Measurements from ENCODE around the gene AFF1.

The AFF1 gene

DNA sequence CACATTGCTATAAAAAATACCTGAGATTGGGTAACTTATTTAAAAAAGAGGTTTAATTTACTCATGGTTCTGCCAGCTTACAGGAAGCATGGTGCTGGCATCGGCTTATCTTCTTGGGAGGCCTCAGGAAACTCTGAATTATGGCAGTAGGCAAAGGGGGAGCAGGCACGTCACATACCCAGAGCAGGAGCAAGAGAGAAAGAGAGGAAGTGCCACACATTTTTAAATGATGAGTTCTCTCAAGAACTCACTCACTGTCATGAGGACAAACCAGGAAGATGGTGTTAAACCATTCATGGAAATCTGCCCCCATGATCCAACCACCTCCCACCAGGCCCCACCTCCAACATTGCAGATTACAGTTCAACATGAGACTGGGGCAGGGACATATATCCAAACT, 10.0 kb upstream of the AFF1 start:
- DNase-seq = no peak

DNA sequence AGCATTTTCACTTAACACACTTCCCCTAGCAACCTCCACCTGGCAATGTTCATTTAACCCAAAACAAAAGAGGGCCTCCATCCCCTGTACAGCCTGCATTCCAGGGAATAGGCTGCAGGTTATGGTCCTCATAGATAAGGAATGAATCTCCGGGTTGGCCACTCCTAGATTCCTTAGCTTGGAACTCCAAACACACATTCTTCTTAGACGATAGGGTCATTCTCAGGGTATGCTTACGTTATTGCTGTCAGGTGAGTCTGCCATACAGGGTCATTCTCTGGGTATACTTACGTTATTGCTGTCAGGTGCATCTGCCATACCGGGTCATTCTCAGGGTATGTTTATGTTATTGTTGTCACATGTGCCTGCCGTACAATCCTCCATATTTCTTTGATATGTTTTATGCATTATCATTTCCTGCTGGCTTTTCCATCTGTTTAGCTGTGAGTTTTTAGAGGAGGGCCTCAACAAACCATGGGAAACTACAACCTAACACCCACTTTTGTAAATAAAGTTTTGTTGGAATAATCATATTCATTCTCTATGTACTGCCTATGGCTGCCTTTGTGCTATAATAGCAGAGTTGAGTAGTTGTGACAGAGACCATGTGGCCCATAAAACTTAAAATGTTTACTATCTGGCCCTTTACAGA, 8.2 kb upstream of the AFF1 start:
- DNase-seq = no peak

DNA sequence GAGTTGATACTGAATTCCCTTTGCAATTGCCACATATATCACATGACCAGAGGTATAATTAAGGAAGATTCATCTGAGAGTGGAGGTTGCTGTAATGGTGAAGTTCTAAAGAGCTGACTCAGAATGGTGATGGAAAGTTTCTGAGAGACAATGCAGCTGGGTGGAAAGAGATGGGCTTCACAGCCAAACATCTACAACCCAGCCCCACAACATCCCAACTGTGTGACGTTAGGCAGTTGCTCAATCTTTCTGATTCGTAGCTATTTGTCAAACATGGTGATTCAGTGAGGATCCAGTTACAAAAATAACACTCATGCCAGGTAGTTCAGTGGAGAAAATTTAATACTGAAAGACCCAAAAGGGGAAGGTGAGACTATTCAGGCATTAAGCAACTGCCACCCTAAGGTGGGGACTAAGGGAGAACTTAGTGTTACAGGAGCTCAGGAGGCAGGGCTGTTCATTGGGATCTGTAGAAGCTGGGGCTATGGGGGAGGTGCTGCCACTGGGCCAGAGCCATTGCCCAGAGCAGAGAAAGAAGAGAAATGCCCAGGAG, 6.9 kb upstream of the AFF1 start:
- DNase-seq = no peak

DNA sequence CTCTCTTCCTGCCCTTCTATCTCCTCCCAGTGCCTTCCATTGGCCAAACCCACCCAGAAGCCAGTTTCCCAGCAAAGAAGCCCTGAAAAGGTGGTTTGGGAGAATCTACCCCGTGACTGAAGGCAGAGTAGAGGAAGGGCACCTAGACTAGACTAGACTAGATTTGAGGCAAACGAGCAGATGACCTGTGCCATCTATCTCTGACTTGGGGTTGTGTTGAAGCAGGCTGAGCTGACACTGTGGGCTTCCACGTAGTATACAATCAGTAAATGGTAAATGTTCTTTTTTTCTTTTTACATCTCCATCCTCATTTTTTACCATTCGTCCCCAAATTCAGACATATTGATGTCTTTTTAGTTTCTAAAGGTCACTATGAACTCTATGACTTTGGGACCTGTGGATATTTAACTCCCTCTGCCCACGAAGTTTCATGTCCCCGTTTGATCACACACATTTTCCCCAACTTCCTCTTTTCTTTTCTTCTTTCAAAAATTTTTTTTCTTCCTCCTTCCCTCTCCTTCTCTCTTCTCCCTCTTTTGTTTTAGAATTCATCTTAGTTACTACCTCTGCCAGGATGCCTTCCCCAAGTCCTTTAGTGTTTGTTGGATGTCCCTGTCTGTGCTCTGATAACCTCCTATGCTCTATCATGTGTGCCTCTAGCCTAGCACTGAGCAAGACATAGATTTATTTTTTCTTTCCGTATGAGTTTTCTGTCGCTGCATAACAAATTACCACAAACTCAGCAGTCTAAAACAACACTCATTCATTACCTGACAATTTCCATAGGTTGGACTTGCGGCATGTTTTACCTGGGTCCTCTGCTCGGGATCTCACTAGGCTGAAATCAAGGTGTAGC, 6.2 kb upstream of the AFF1 start:
- no peak for DNase-seq

- DNase-seq = no peak
Measured at GRCh38 chr4:86934147-86934770, 552 bp upstream of the AFF1 start.

DNA sequence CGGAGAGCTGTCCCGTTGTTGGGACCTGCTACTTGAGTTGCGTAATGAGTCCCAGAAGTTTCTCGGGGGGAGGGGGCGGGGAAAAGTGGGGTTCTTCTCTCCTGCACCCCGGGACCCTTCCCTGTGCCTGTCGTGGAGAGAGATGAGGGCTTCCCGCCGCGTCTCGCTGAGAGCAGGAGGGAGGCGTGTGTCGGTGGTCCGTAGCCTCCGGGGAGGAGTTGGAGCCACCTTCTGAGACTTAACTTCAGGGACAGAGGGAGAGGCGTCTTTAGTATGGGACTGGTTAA, 698 bp downstream of the AFF1 start:
- no peak for DNase-seq

DNA sequence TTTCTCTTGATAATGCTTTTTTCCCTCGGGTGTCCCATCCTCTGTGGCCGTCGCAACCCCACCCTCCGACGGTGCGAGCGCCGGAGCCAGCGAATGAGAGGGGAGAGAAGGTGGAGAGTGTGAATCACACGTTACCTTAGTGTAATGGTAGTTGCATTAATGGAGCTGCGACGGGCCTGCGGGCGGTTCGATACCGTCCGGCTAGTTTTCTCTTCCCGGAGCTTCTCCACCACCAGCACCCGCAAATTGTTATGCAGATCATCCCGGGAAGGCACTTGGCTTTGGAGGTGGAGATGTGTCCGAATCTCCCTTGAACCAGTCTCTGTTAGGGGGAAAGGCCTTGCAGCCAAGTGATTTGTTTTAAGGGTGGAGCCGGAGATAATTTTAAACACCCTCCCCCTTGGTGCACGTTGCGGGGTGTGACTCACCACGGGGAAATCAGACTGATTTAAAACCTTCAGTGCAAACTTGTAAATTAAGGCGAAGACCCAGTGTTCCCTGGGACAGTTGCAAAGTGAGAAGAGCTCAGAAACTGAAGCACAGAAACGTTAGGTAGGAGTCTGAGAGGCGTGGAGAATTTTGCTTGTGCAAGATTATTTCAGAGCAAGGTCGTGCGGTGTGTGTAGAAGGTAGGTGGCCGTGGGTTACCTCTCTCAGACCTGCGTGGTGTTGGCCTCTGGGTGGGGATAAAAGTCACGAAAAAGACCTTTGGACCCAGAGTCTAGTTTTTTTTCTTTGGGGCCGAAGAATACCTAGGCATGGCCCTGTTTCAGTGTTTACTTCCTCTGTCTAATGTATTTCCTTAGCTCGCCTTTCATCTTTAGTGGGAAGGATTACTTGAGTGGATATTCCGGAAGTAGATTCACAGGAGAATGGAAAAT, 1.3 kb downstream of the AFF1 start:
- DNase-seq = peak; percentile 71

DNA sequence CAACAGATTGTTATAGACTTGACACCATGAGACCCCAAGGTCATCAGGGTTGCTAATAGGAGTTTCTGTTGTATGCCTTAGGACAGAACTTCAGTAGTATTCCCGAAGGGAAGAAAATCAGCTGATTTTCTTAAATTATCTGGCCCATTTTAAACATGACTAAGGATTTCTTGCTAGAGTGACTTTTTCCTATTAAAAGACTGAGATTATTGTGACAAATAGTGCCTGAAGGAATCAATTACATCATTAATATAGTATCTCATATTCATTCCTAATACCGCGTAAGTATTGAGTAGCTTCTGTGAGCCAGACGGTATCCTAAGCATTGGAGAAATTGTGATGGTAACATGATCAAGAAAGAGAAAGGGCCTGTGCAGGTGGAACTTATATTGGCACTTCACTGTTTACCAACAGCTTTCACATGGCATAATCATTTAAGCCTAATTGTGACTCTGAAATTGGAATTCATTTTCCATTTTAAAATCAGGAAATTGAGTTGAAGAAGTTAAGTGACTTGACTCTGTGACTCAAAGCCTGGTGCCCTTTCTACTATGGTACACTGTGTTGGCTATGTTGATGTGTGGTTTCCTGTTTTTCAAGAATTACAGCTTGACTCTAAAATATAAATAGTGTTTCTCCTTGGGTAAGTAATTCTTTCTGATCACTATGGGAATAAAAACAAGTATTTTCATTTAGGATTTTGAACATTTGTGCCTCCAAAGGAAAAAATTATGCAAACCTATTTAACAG, 4.1 kb downstream of the AFF1 start:
- DNase-seq = no peak

GRCh38 chr4:86939729-86940575, 5.1 kb downstream of the AFF1 start:
- DNase-seq = no peak

DNA sequence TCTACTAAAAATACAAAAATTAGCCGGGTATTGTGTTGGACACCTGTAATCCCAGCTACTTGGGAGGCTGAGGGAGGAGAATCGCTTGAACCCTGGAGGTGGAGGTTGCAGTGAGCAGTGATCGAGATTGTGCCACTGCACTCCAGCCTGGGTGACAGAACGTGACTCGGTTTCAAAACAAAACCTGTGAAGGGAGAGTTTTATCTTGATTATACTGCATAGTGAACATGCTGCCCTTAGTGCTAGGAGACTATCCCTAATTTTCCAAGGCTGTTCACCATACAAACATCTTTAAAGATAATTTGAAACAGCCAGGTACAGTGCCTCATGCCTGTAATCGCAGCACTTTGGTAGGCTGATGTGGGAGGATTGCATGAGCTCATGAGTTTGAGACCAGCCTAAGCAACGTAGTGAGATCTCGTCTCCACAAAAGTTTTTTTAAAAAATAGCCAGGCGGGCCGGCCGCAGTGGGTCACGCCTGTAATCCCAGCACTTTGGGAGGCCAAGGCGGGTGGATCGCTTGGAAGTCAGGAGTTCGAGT, 6.2 kb downstream of the AFF1 start:
- no peak for DNase-seq

- DNase-seq = no peak
Measured at GRCh38 chr4:86942185-86942666, 7.4 kb downstream of the AFF1 start.

DNA sequence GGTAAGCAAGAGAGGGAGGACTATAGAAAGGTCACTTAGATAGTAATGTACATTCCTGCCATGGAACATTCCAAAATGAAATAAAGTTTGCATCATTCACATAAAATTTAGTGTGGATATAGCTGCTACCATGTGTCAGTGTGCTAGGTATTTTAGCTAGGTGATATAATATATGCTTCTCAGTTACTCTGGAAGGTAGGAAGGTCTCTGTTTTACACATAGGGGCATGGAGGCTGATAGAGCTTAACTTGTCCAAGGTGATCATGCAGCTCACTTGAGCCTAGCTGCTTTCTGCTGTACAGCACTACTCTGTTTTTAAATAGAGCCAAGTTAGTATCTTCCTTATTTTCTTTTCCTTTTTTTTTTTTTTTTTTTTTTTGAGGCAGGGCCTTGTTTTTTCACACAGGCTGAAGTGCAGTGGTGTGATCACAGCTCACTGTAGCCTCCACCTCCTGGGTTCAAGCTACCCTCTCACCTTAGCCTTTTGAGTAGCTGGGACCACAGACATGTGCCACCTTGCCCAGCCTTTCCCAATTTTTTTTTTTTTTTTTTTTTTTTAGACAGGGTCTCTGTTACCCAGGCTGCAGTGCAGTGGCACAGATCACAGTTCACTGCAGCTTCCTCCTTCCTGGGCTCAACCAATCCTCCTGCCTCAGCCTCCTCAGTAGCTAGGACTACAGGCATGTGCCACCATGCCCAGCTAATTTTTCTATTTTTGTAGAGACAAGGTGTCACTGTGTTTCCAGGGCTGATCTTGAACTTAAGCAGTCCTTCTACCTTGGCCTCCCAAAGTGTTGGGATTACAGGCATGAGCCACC, 10.4 kb downstream of the AFF1 start:
- DNase-seq = no peak

DNA sequence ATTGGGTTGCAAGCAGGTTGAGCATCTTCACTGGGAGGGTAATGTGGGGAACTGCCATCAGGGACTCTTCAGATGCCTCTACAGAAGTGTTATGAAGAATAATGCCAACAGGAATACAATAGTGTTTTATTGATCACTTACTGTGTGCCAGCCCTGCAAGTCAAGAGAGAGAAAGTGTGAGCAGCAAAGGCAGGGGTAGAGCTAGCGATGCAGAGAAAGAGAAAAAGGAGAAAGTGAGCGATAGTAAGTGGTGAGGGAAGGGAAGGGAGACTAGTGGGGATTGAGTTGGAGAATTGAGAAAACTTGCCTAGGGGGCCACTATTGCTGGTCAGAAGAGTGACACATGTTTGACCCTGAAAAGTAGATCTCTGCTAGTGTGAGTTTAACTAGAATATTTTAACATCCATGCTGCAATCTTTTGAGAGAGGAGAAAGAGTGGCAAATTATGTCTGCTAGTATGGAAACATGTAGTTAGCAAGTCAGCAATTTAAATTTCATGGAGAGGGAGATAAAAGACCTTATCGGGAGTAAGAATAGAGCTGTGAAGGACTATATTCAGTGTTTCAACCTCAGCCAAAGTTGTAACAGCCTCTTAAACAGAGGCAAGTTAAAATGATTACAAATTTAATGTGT, 12.2 kb downstream of the AFF1 start:
- no peak for DNase-seq

- DNase-seq = no peak
Measured at GRCh38 chr4:86947501-86948120, 12.8 kb downstream of the AFF1 start.

- no peak for DNase-seq
Measured at GRCh38 chr4:86948276-86948675, 13.5 kb downstream of the AFF1 start.

- no peak for DNase-seq
Measured at GRCh38 chr4:86950831-86951525, 16.2 kb downstream of the AFF1 start.

GRCh38 chr4:86955888-86956451, 21.2 kb downstream of the AFF1 start:
- DNase-seq = no peak

- no peak for DNase-seq
Measured at GRCh38 chr4:86957215-86957614, 22.4 kb downstream of the AFF1 start.
